GM12878 (cell line): Measurements from ENCODE around the gene BEND7. TPM values are rescaled to one million over a fixed set of nuclear protein-coding genes. Genes with fewer than 3 reads are reported as not detected.

Source experiments
- ATAC-seq: fragments of 200-7000 bp; cut with Tn5 transposase; 3 replicates; pipeline ENCODE4 v1.9.1; 2020; ENCODE audit warnings: mild to moderate bottlenecking, moderate library complexity
- BruUV-seq: library from RNA; stranded (reverse); fragments of 400-500 nt; replicated peaks from 2 replicates; lab custom pipeline; 2021; lab: Mats Ljungman, UMichigan
- CTCF ChIA-PET: fragments of 300-600 bp; sonication (Branson Sonifier 250); formaldehyde crosslinking; extraction: SDS; loops from one replicate; lab custom pipeline; 2021; ENCODE audit warnings: inconsistent platforms; lab: Yijun Ruan, JAX
- POLR2A ChIA-PET: fragments of 350-600 bp; formaldehyde crosslinking; extraction: SDS; loops from one replicate; lab custom pipeline; 2021; ENCODE audit warnings: inconsistent platforms; lab: Charles Lee
- RAD21 ChIA-PET: fragments of 300-600 bp; sonication (Branson Sonifier 250); formaldehyde crosslinking; loops from one replicate; lab custom pipeline; 2023; ENCODE audit warnings: antibody characterized with exemption; ENCODE audit not compliant: unreplicated experiment; lab: Charles Lee
- SMC1A ChIA-PET: fragments of 300-600 bp; sonication (Branson Sonifier 250); formaldehyde crosslinking; loops from one replicate; lab custom pipeline; 2023; ENCODE audit not compliant: unreplicated experiment, uncharacterized antibody; lab: Charles Lee
- DNase-seq: peaks from one replicate; pipeline ENCODE4 v3.0.0-alpha.2; 2011; ENCODE audit warnings: low read depth, low spot score
- FAIRE-seq: peaks from 3 replicates; lab custom pipeline; 2011; peaks lifted over from hg19 to GRCh38; lab: Jason Lieb, UNC
- H2AFZ ChIP-seq: 2 replicates; pipeline ENCODE4 v1.6.0; 2011; ENCODE audit warnings: low read depth, low read length, control low read depth; ENCODE audit not compliant: control insufficient read depth
- H3K27ac ChIP-seq: 2 replicates; pipeline ENCODE4 v1.5.1; 2011; ENCODE audit warnings: control low read depth; ENCODE audit not compliant: control insufficient read depth, insufficient read depth
- H3K27me3 ChIP-seq, 2 experiments: replicated peaks in 1 of 2; 2 replicates each; pipeline versions ENCODE4 v1.6.0 to v1.6.1; 2011; ENCODE audit warnings: low read length in 1 of 2; ENCODE audit not compliant: control insufficient read depth in 2 of 2, insufficient read depth in 2 of 2
- H3K36me3 ChIP-seq, 2 experiments: 2 replicates each; pipeline ENCODE4 v1.5.1; 2011; ENCODE audit warnings: low read length in 1 of 2; ENCODE audit not compliant: control insufficient read depth in 2 of 2, insufficient read depth in 2 of 2
- H3K4me1 ChIP-seq: 2 replicates; pipeline ENCODE4 v1.6.1; 2011; ENCODE audit warnings: mild to moderate bottlenecking, low read length, moderate library complexity, mixed read lengths; ENCODE audit not compliant: control insufficient read depth, insufficient read depth
- H3K4me2 ChIP-seq: 2 replicates; pipeline ENCODE4 v1.6.0; 2011; ENCODE audit warnings: control low read depth; ENCODE audit not compliant: control insufficient read depth, insufficient read depth
- H3K4me3 ChIP-seq: fragments of 200-600 bp; sonication (generic); 2 replicates; pipeline ENCODE4 v1.5.1; 2016
- H3K79me2 ChIP-seq: 2 replicates; pipeline ENCODE4 v1.6.0; 2011; ENCODE audit warnings: low read length; ENCODE audit not compliant: control insufficient read depth, insufficient read depth
- H3K9ac ChIP-seq: 2 replicates; pipeline ENCODE4 v1.8.0; 2011; ENCODE audit warnings: low read length, control low read depth, mixed read lengths; ENCODE audit not compliant: control insufficient read depth, insufficient read depth
- H3K9me3 ChIP-seq: replicated peaks from 3 replicates; pipeline ENCODE4 v1.5.1; 2011; ENCODE audit warnings: mild to moderate bottlenecking, low read length; ENCODE audit not compliant: control insufficient read depth, insufficient read depth
- H4K20me1 ChIP-seq: 2 replicates; pipeline ENCODE4 v1.6.0; 2011; ENCODE audit not compliant: control insufficient read depth, insufficient read depth
- CHD2 ChIP-seq: IDR thresholded peaks from 2 replicates; pipeline ENCODE4 v1.6.1; 2011; ENCODE audit warnings: low read depth, low read length, improper control_type of control experiment, borderline replicate concordance
- FOS ChIP-seq: IDR thresholded peaks from 3 replicates; pipeline ENCODE4 v1.6.1; 2011; ENCODE audit warnings: borderline replicate concordance; ENCODE audit not compliant: insufficient read length; ENCODE audit errors: extremely low read depth
- HSF1 ChIP-seq: fragments of 150-350 bp; IDR thresholded peaks from 2 replicates; pipeline ENCODE4 v1.6.1; 2014; ENCODE audit warnings: mild to moderate bottlenecking, low read depth, low read length
- IRF3 ChIP-seq: fragments of 450-650 bp; IDR thresholded peaks from 2 replicates; pipeline ENCODE4 v1.6.1; 2014; ENCODE audit warnings: mild to moderate bottlenecking
- RELA ChIP-seq: fragments of 450-650 bp; IDR thresholded peaks from 2 replicates; pipeline ENCODE4 v1.8.0; 2014; ENCODE audit warnings: borderline replicate concordance; ENCODE audit not compliant: partially characterized antibody
- SUPT20H ChIP-seq: IDR thresholded peaks from 2 replicates; pipeline ENCODE4 v1.6.1; 2011; ENCODE audit warnings: low read depth, mild to moderate bottlenecking, low read length, moderate library complexity, borderline replicate concordance; ENCODE audit not compliant: control insufficient read depth
- ZNF384 ChIP-seq: IDR thresholded peaks from 2 replicates; pipeline ENCODE4 v1.6.1; 2012; ENCODE audit warnings: low read depth, mild to moderate bottlenecking, low read length, improper control_type of control experiment, borderline replicate concordance
- ZNF592 ChIP-seq: fragments of 450-650 bp; IDR thresholded peaks from 2 replicates; pipeline ENCODE4 v1.6.1; 2017; ENCODE audit warnings: mild to moderate bottlenecking, moderate library complexity
- WGBS: methylation state at CpG from one replicate; pipeline ENCODE4 v1.1.6; 2016; ENCODE audit warnings: low lambda C conversion rate; ENCODE audit not compliant: insufficient replicate concordance, insufficient coverage; ENCODE audit errors: missing lambda C conversion rate; 5-methylcytosine and 5-hydroxymethylcytosine counted together
- in situ Hi-C: fragments of 300-500 bp; cut with MboI; formaldehyde crosslinking; loops from 9 replicates; pipeline ENCODE4 v1.14.3; 2018; ENCODE audit warnings: mixed read lengths
- intact Hi-C: fragments of 100-400 bp; cut with micrococcal nuclease; formaldehyde crosslinking; loops from one replicate; pipeline ENCODE4 v1.14.2; 2022; ENCODE audit not compliant: unreplicated experiment
- polyA plus RNA-seq, 11 experiments: library from polyadenylated mRNA; depleted of rRNA in 4 of 11; unstranded in 6 of 11; stranded (reverse) in 5 of 11; fragments of >200 nt; fragmentation: Nextera tagmentation in 4 of 11; fragmentation: Illumina TruSeq in 1 of 11; extraction: Ambion mirVana in 4 of 11; extraction: Trizol in 1 of 11; gene quantifications; 1 replicate in 1 of 11; 2 replicates in 10 of 11; pipeline versions ENCODE4 v1.2.1 to v1.2.3, GENCODE V29; 2011 to 2016; ENCODE audit warnings: inconsistent platforms in 2 of 11, missing spikeins in 2 of 11, low read depth in 1 of 11
- total RNA-seq, 4 experiments: library from RNA; depleted of rRNA in 3 of 4; stranded (reverse); fragments of >200 nt in 3 of 4; fragmentation: Illumina TruSeq in 1 of 4; extraction: Trizol in 1 of 4; gene quantifications; 2 replicates each; pipeline versions ENCODE4 v1.2.1 to v1.2.3, GENCODE V29; 2013 to 2021

Gene BEND7
- total and polyA plus RNA-seq, 10 of the 15 experiments (the other 5 are each of a cell fraction or from before 2014, with no cell fraction given), result not detected

DNA sequence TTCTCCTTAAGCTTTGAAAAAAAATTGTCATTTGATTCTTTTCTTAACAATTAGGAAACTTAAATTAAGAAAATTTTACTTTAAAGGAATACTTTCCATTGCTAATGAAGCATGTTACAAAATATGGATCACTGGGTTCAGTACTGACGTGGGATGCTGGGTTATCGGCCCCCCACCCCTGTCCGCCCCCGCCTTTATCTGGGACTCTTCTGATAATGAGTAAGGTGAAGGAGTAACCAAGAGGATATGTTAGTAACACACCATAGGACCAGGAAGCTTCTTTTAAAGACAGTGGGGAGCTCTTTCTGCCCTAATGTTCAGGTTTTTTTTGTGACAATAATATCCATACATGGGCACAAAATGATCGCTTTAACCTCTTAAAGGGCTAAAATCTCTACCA is 29.7 kb downstream of the BEND7 start:
- H3K9ac ChIP-seq, result no peak overlapping the region
- TF ChIP-seq HSF1 (no peak), SUPT20H (no peak), RELA (no peak), ZNF384 (no peak), CHD2 (no peak), IRF3 (no peak), ZNF592 (no peak), FOS (no peak)
- TF ChIP-seq, all 136 proteins: peak for 0
- DNase-seq (no peak), FAIRE-seq (no peak), ATAC-seq (no peak)
- intact Hi-C loops, result no loop called here
- H3K9me3 ChIP-seq, result no peaks in the 10 kb centered on the region
- H3K79me2 ChIP-seq, result no peaks in the 10 kb centered on the region
- no peak overlapping the region for H3K27ac ChIP-seq
- H3K36me3 ChIP-seq, result no peaks in the 10 kb centered on the region
- SMC1A ChIA-PET, result interaction anchor here (0.6 kb wide), 1 partner anchor 128 kb away, joined by 3 read pairs; no protein-coding TSS in a partner anchor
- POLR2A ChIA-PET, result no interaction called here
- H3K27me3 ChIP-seq, result no peaks in the 10 kb centered on the region
- H2AFZ ChIP-seq, result no peak overlapping the region
- BruUV-seq, result no TSS peak
- WGBS, result 51% methylated on average over 5 of the region's 5 CpGs
- CTCF ChIA-PET, result interaction anchor here (1.0 kb wide), 2 partner anchors 13 to 38 kb away, joined by 3 read pairs; no protein-coding TSS in a partner anchor
- RAD21 ChIA-PET, result no interaction called here
- no peak overlapping the region for H3K4me2 ChIP-seq
- in situ Hi-C loops, result no loop called here
- H3K4me1 ChIP-seq, result no peaks in the 10 kb centered on the region
- H3K4me3 ChIP-seq, result no peak overlapping the region
- no peaks in the 10 kb centered on the region for H4K20me1 ChIP-seq
